Measurements from ENCODE around the gene MAPK14.
A peak's percentile ranks its signal among the peaks of the same experiment; 100 is the strongest.
"Not testable (repeated sequence)": the region's sequence is repeated elsewhere in the genome, so short reads cannot be mapped to it uniquely, and the experiment has no call there.

The MAPK14 gene

DNA sequence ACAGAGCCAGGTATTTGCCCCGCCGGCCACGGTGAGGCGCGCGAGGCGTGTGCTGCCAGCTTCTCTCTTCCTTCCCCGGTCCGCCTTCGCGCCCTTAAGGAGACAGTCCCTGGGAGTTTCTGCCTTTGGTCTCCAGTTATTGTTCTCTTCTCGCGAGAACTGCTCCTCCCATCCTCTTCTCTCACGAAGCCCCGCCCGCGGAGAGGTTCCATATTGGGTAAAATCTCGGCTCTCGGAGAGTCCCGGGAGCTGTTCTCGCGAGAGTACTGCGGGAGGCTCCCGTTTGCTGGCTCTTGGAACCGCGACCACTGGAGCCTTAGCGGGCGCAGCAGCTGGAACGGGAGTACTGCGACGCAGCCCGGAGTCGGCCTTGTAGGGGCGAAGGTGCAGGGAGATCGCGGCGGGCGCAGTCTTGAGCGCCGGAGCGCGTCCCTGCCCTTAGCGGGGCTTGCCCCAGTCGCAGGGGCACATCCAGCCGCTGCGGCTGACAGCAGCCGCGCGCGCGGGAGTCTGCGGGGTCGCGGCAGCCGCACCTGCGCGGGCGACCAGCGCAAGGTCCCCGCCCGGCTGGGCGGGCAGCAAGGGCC lies at the start of gene MAPK14:
Gene MAPK14 (plus strand): TSS at position 308 of the 587 bp plus-strand sequence. CDS start 350 bp downstream, outside the sequence.
- DNase-seq, result peak; percentile 100

DNA sequence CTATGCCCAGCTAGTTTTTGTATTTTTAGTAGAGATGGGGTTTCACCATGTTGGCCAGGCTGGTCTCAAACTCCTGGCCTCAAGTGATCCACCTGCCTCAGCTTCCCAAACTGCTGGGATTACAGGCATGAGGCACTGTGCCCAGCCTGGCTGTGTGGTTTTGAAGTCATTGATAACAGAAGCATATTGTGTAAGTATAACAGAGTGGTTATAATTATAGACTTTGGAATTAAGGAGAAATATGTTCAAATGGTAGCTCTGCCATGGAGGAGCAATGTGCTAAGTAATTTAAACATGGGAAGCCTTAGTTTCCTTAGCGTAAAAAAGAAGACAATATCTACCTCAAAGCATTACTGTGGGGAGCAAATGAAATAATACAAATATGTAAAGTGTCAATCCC lies 47.5 kb upstream of the MAPK14 start:
- DNase-seq, result not testable (repeated sequence)

DNA sequence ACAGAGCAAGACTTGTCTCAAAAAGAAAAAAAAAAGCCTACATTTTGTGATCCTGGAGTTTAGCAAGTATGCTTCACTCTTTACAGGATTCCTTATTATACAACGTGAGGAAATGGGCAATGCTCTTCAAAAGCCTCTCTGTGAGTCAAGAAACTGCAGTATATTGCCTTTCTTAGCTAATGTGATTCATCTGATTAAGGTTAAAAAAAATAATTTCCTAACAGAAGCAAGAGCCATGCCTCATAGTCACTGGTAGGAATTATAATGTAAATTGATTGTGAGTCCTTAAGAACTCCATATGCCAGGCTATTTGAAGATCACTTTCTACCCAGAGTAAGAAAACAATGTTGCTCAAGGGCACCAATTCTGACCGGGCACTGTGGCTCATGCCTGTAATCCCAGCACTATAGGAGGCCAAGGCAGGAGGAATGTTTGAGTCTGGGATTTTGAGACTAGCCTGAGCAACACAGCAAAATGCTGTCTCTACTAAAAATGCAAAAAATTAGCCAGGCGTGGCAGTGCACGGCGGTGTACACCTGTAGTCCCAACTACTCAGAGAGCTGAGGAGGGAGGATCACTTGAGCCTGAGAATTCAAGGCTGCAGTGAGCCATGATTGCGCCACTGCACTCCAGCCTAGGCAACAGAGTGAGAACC lies 46.5 kb upstream of the MAPK14 start:
- no peak for DNase-seq

DNA sequence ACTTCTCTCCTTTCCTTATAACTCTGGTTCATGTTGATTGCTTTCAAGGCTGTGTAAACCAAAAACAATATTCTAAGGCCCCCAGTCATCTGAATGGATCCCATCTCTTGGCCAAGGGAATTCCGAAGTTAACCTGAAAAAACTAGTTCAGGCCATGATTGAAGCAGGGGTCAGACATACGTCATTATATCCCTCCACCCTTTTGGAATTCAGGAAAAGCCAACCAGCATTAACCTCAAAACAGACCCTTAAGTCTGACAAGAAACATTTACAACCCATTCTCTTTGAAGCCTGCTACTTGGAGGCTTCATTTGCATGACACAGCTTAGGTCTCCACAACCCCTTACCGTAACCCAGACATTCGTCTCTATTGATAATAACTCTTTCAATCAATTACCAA lies 42.9 kb upstream of the MAPK14 start:
- no peak for DNase-seq

DNA sequence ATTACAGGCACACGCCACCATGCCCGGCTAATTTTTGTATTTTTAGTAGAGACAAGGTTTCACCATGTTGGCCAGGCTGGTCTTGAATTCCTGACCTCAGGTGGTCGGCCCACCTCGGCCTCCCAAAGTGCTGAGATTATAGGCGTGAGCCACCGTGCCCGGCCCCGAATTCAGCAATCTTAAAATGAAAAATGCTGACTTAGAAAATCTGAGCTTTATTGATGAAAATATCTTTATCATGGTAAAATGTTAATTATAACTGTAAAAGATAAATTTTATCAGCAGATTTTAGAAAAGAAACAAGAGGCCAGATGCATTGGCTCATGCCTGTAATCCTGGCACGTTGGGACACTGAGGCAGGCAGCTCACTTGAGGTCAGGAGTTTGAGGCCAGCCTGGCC lies 39.6 kb upstream of the MAPK14 start:
- DNase-seq, result not testable (repeated sequence)

DNA sequence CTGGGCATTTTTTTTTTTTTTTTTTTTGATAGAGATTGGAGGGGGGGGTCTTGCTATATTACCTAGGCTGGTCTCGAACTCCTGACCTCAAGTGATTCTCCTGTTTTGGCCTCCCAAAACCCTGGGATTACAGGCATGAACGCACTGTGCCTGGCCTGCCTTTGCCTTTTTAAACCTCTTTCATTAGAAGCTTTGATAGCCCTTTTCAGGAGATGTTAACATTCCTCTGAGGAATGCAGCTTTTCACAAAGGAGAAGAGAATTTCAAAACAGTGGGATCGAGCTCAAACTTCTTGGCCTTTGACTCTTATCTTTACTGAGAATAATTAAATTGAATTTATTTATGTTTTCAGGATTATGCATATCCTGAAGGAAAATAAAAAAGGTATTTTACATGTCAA lies 34.5 kb upstream of the MAPK14 start:
- DNase-seq, result no peak

DNA sequence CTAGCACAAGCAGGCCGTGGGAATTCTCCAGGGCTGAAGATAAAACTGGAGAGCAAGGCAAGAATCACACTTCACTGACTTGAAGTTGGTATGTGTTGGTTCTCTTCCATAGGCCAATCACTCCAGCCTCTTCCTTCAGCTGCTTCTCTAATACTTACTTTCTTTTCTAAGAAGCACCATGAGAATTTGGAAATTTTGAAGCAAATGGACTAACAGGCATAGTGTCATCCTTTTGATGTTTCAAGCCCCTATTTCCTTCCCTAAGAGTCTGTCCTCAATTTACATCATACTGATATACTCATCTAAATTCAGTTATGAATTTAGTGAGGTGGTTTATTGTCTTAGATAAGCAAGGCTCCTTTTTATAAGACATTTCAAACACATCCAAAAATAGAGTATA lies 27.2 kb upstream of the MAPK14 start:
- no peak for DNase-seq

DNA sequence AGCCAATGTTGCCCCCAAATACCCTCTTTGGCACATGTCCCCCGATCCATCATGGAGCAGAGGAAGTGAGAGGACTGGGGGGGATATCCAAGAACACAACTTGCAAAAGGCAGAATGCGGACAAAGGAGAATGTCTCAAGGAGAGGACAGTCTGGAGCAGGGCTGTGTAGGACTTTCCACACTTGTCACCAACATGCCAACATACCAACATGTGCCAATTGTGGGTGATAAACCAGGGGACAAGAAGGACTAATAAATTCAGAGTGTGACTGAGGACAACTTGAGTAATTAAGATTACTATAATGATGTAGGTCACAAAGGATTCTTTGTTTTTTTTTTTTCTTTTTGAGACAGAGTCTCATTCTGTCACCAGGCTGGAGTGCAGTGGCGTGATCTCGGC lies 11.9 kb upstream of the MAPK14 start:
- DNase-seq, result no peak

DNA sequence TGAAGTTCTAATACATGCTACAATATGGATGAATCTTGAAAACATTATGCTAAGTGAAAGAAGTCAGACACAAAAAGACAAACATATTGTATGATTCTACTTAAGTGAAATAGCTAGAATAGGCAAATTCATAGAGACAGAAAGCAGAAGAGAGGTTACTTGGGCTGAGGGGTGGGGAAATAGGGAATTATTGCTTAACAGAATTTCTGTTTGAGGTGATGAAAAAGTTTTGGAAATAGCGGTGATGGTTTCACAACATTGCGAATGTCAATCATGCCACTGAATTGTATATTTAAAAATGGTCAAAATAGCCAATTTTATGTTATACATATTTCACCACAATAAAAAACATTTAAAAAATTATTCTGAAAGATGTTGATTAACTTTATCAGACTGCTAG lies 9.3 kb upstream of the MAPK14 start:
- no peak for DNase-seq

DNA sequence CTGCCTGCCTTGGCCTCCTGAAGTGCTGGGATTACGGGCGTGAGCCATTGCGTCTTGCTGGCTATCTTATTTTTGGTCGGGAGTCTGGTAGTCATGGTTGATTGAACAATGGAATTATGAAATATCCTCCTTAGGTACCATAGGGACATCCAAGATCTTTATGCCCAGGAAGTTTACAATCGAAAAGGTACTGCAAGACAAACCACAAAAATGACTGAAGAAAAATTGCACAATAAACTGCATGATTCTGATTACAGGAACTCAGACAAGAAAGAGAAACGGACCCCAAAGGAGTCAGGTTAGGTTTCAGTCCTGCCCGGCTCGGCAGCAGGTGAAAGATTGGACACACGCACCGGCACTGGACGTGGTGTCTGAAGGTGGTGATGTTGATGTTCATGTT lies 8.4 kb upstream of the MAPK14 start:
- DNase-seq, result no peak

DNA sequence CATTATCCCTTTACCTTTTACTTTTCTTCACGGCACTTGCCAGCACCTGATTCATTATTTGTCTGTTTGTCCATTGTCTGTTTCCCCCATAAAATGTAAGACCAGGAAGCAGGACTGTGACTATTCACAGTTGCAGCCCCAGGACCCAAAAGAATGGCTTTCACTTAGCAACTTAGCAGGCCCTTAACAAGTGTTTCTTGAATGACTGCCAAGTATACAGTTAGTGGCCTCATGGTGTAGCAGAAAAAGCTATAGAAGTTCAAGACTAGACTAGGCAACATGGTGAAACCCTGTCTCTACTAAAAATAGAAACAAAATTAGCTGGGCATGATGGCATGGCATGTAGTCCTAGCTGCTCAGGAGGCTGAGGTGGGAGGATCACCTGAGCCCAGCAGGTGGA lies 7.5 kb upstream of the MAPK14 start:
- DNase-seq, result no peak

DNA sequence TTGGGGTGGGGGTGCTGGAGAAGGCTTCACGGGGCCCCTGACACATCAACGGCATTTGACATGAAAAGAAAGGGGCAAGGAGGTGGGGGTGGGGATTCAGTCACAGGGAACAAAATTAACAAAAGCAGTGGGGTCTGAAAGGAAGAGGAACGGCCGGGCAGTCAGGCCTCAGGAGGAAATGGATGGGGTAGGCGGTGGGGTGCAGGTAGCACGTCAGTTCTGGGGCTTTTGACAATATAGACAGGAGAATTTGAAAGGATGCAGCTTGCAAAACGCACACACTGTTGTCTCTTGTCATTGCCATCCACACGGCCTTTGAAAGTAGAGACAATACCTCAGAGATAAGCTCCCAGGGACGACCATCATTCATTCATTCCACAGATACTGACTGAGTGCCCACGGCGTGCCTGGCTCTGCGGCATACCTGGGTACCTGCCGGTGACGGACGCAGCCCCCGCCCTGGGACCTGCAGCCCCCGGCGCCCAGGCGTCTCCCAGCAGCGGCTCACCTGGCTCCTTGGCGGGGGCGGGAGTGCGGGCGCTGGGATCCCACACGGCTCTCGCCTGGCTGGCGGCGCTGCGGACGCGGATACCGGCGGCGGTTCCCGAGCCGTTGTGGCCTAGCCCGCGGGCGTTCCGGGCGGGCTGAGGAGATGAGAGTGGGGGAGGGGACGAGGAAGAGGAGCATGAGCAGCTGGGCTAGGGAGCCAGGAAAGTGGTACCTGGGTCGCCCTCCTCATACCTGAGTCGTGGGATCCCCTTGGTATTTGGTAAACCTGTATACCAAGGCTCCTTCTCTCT lies 3.4 kb upstream of the MAPK14 start, which contains the start of gene SLC26A8:
Gene SLC26A8 (minus strand): TSS at position 646 of the 800 bp plus-strand sequence. CDS start 4,934 bp downstream, outside the sequence.
- no peak for DNase-seq

DNA sequence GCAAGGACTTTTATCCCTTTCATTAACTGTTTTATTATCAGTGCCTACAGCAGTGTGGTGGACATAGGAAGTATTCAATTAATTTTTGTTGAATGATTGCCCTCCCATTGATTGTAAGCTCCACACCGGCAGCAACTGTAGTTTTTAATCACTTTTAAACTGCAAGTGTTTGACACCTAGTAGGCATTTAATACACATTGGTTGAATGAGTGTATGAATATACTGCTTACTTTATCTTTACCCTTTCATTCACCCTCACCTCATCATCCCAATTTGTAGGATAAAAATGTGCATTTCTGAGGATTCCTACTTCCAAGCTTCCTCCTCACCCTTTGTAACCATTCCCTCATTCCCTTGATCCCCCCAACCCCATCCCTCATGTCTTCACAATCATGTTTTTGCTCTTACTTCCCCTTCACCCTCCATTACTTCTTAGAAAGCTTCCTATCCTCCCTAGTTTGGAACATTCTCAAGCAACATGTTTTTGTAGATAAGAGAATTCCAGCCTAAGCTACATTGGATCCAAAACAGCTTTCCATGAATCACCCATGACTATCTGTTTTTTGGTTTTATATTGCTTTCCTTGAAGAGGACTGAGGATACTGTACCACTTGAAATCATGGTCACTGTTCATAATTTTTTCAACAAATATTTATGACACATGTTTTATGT lies 2.2 kb upstream of the MAPK14 start:
- no peak for DNase-seq

DNA sequence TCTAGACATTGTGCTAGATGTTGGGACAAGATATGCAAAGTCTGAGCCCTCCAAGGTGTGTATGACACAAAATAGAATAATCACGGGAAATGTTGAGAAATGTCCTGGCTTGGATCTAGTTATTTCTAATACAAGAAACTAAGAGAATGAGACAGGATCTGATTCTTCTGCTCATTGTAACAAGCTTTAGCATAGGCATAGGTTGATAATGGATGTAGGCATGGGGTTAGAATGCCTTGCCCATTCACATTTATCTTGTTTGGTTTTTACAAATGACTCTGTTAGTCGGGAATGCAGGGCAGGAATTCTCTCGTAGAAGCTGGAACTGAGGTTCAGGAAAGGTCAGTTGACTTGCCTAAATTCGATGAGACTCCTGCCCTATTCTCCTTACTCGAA lies 1.7 kb upstream of the MAPK14 start:
- no peak for DNase-seq

DNA sequence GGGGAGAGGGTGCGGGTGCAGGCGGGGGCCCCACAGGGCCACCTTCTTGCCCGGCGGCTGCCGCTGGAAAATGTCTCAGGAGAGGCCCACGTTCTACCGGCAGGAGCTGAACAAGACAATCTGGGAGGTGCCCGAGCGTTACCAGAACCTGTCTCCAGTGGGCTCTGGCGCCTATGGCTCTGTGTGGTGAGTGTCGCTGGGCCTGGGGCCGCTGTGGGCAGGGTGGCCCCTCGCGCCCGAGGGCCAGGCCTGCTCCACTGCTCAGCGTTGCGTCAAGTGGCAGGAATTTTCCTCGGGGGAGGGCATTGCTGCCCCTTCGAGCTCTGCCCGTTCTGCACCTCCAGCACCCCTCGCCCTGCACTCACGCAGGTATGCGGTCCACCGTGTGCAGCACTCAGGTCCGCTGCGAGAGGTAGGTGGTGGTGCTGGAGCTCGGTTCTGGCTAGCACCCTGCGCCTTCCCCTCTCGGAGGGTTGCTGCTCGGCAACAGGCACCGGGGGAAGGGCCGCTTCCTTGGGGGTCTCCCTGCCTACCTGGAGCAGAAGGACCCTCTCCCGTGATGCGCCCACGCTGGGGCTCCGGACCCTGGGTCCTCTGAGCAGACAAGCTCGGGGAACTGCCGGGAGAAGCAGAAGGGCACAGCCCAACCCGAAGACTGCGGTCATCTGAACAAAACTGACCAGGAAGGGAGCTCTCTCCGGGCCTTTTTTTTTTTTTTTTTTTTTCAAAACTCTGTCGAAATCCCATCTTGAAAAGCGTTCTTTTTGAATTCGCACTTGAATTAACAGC lies 674 bp downstream of the MAPK14 start:
- DNase-seq, result peak; percentile 70

DNA sequence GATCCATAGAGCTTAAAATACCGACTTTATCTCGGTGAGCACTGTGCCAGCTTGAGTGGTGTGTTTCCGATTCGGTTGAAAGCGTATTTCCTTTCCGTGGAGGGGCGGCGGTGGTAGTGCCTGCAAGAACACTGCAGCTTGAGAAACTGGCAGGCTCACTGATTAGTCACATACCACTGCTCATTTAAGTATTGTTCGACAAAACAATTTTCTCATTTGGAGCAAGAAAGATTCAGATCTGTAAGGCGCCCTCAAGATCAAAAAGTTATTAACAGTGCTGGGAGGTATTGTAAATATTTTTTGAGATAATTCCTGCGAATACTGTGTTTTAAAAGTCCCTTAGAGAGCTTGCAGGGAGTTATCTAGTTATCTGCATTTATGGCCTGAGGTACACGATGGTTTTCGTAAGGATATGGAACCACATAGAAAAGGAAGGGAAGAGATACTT lies 1.3 kb downstream of the MAPK14 start:
- DNase-seq, result peak; percentile 67

DNA sequence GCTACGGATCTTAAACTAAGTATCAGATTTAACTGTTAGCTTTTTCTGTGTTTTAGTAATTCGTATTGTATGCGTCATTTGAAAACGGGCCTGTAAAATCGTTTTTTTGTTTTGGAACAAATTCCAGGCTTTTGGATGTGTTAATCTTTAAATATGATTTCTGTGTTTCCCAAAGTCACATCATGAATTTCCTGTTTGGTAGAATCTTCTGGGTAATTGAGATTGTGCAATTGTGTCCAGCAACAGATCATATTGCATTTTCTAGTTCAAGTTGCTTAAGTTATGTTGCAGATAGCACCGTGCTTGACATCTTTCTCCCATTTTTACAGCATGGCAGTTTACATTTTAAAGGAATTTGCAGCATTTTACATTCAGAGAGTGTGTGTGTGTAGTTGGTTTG lies 1.9 kb downstream of the MAPK14 start:
- no peak for DNase-seq

DNA sequence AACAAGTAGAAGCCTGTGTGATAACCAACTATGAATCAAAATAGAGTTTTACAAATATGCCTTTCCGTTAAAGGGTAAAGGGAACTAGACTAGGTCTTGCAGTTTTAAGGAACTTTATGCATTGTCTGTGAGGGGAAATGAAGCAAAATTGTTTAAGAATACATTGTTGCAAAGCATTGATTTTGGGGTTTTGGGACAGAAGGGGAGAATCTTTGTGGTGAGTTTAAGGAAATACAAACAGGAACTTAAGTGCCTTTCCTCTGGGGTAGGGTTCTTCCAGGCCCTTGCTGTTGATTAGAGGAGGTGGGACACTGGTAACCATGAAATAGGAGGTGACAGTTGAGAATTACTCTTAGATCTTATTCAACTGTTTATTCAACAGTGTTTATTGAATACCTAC lies 4.7 kb downstream of the MAPK14 start:
- DNase-seq, result no peak

DNA sequence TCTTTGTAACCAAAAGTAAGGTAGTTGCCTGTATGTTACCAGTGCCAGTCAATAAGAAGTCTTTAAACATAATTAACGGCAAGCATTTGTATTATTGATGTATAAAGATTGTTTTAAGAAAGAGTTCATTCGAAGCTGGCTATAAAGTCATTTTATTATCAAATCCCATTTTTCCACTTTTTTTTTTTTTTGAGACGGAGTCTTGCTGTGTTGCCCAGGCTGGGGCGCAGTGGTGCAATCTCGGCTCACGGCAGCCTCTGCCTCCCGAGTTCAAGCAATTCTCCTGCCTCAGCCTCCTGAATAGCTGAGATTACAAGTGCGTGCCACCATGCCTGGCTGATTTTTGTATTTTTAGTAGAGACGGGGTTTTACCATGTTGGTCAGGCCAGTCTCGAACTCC lies 5.5 kb downstream of the MAPK14 start:
- DNase-seq, result not testable (repeated sequence)

DNA sequence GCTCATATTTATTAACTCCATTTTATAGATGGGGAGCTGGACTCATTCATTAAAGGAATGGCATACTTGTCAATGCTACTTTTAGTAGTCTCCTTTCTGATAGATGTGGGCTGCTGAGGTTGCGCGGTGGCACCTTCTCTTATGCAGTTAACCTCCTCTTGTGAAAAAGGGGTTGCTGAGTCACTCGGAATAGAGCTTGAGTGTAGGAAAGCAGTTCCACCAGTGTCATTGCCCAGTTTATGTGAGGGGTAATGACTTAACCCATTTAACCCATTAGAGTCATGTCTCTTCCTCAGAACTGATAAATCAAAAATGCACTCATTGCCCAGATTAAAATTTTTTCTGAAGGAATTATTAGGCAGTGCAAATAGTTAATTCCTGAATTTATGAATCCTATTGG lies 6.3 kb downstream of the MAPK14 start:
- no peak for DNase-seq

DNA sequence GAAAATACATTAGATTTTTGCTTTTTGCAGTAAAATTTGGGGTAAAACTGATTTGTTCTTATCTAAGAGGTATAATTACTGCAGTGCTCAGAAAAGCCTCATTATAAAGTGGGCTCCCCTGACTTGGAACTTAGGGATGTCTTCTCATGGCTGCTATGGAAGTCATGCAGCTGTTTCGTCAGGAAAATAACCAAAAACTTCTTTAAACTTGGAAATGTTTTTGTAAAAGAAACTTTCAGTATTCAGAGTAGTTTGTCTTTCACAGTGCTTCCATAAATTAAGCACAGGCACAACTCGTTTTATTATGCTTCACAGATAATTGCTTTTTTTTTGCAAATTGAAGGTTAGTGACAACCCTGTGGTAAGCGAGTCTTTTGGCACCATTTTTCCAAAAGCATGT lies 6.8 kb downstream of the MAPK14 start:
- DNase-seq, result no peak

DNA sequence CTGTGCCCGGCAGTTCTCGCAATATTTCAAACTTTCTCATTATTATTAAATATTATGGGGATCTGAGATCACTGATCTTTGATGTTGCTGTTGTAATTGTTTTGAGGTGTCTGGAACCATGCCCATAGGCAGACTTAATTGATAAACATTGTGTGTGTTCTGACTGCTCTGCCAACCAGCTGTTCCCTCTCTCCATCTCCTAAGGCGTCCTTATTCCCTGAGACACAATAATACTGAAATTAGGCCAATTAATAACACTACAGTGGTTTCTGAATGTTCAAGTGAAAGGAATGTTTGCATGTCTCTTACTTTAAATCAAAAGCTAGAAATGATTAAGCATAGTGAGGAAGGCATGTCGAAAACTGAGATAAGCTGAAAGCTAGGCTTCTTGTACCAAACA lies 7.6 kb downstream of the MAPK14 start:
- no peak for DNase-seq

All from NCI-H82 (cell line).